GM21390 (cell line): ENCODE measurements around the gene SCAPER.
"Not testable (repeated sequence)": the region's sequence is repeated elsewhere in the genome, so short reads cannot be mapped to it uniquely, and the experiment has no call there.

Experiments
- ATAC-seq: cut with Tn5 transposase; IDR thresholded peaks from one replicate; pipeline ENCODE4 v1.9.1; 2021; ENCODE audit not compliant: unreplicated experiment

SCAPER gene

GRCh38 chr15:76577879-76578512 lies 327.1 kb downstream of the SCAPER start:
- no peak for ATAC-seq

DNA sequence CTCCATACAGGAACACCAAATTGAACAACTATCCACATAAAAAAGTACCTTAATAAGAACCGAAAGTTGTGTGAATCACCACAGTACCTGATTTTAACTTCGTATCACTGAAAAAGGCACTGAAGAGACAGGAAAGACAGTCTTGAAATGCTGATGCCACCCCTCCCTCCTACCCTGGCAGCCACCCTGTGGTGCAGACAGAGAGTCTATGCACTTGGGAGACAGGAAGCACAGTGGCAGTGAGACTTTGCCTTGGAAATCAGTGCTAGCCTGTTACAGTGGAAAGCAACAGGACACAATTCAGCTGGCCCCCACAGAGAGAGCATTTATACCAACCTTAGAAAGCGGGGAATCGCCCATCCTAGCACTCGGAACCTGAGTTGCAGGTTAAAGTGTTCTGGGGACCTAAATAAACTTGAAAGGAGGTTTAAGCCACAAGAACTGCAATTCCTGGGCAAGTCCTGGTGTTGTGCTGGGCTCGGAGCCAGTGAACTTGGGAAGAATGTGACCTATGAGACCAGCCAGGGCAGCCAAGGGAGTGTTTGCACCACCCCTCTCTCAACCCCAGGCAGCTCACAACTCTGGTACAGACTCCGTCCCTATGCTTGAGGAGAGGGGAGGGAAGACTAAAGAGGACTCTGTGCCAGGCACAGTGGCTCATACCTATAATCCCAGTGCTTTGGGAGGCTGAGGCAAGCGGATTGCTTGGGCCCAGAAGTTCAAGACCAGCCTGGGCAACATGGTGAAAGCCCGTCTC lies 328.4 kb downstream of the SCAPER start:
- ATAC-seq = no peak

GRCh38 chr15:76575679-76576078 lies 329.5 kb downstream of the SCAPER start:
- ATAC-seq = peak; percentile 15

DNA sequence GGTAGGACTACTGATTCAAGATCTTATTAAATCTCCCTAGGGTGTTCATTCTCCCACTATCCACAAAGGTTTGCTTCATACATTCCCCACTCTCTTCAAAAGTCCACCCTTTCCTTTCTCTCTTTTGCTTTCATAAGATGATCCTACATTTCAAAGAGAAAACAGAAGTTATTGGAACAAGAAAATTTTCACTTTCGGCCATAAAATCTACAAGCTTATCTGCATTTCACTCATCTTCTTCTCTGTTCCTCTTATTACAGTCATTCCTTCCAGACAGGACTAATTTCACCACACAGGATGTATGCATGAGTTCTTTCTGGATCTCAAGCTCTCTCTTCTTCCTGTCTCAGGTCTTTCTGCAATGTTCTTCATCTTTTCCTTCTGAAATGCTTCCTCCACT lies 329.9 kb downstream of the SCAPER start:
- peak; percentile 92 for ATAC-seq

DNA sequence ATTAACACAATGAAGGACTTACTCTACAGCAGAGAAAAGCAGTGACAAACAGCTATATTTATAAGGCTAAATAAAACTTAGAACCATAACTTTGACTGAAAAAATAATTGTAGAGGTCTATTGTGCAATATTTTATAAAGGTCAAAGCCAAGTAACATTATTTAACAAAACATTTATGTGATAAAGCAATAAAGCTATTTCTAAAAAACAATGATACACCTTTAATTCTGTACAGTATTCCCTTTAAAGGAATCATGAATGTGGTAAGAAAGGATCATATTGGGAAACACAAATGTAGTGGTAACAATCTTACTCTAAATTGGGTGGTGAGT lies 332.2 kb downstream of the SCAPER start:
- ATAC-seq = no peak

DNA sequence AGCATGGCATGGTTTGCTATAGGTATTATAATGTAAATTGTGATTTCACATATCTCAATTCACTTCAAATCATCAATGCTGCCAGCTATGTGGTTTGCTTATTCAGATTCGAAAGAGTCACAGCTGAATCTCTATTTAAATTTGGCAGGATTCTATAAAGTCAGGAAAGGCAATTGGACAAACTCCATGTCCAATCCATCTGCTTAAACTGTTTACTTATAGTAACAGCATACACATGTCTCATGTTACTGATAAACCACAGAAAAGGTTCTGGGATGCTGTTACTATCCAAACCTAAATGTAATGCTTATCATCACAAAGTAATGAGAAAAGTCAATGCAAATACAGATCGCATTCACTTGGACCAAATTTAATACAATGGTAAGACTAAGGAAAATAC lies 338.9 kb downstream of the SCAPER start:
- ATAC-seq = no peak

DNA sequence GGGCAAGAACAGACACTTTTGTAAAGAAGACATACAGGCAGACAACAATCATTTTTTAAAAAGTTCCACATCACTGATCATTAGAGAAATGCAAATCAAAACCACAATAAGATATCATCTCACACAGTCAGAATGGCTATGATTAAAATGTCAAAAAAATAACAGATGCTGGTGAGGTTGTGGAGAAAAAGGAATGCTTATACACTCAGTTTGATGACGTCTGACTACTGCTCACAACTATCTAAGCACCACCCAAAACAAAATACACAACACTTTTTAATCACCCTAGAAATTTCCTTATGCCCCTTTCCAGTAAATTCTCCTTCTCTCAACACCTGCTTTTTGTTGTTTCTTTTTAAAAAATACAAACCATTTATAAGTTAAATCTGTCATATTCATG lies 339.8 kb downstream of the SCAPER start:
- ATAC-seq = no peak

DNA sequence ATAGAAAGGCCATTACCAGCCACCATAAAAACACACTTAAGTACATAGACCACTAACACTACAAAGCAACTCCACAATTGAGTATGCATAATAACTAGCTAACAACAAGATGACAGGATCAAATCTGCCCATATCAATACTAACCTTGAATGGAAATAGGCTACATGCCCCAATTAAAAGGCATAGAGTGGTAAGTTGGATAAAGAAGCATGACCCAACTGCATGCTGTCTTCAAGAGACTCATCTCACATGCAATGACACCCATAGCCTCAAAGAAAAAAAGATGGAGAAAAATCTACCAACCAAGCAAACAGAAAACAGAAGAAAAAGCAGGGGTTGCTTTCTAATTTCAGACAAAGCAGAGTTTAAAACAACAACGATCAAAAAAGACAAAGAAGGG lies 349.9 kb downstream of the SCAPER start:
- ATAC-seq = no peak

DNA sequence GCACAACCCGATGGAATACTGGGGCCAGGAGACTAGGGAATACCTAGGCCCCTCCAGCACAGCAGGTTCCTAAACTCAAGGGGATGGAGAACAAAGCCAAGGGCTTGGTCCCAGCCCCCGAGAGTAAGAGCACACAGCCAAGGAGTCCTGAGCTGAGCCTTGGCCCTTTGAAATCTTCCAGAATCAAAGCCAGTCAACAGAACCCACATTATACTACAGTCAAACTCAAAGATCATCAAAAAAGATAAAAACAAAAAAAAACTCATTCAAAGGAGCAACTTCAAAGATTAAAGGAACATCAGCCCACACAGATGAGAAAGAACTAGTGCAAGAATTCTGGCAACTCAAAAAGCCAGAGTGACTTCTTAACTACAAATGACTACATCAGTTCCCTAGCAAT lies 351.6 kb downstream of the SCAPER start:
- ATAC-seq = no peak

DNA sequence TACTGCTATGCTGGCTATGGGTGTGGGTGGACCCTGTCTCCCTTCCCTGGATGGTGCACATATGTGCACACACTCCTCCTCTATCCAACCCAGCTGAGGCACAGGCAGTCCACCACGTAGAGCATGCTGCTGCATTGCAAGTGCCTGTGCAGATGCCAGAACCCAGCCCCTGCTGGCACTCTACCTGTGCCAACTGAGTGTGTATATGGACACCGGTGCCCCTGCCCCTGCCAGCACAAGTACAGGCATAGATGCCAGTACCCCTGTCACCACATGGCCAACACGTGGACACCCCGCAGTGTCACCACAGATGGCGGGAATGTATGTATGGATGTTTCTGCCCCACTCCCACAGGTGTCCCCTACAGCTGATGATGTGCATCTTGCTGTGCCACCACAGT lies 352.0 kb downstream of the SCAPER start:
- no peak for ATAC-seq

GRCh38 chr15:76546805-76547204 lies 358.3 kb downstream of the SCAPER start:
- ATAC-seq = no peak

DNA sequence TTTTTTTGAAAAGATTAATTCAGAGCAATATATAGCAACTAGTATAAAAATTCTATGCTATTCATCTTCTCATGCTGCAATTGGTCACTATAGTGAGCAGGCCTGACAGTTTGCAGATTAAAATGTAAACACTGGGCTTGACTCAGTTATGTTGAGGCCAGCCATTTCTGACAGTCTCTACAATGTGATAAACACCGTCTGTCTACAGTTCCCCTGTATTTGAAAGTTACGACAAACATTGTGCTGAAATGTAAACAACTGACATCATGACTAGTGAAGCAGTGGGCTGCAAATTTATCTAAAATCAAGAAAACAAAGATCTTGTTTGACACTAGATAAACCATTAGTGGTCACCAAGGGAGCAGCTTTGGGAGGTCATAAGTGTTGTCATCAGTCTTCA lies 371.1 kb downstream of the SCAPER start:
- no peak for ATAC-seq

GRCh38 chr15:76533060-76533820 lies 371.9 kb downstream of the SCAPER start:
- ATAC-seq = no peak

GRCh38 chr15:76529911-76530310 lies 375.2 kb downstream of the SCAPER start:
- no peak for ATAC-seq

DNA sequence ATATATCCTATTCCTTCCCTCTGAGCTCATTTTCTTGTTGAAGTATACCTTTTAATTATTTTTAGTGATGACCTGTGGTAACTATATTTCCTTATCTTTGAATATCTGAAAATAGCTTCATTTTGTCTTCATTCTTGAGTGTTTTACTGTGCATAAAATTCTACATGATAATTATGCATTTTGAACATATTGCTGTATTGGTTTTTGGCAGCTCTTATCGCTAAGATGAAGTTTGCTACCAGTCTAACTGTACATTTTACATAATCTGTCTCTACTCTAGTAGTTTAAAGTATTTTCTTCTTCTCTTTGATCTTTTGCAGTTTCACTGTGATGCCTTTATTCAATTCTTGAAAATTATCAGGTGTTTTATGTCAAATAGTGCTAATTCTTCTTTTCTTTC lies 379.0 kb downstream of the SCAPER start:
- no peak for ATAC-seq

GRCh38 chr15:76517910-76518309 lies 387.2 kb downstream of the SCAPER start:
- ATAC-seq = no peak

DNA sequence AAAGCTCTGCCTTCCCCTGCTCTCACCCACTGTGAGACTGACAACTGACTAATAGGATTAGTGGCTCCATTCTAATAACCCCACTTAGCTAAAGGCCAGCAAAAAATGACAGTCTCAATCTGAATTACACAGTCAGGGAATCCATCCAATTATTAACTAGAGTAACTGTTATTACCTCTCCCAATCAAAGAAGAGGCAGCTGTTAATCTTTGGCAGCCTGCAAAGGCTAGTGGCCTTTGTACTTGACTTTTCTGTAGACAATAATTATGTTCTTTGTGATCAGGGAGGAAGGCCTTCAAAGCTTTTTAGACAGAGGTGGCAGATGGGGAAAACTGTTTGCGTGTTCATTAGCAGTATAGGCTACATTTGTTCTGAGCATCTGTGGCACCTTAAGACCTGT lies 390.9 kb downstream of the SCAPER start:
- no peak for ATAC-seq

GRCh38 chr15:76512971-76513370 lies 392.2 kb downstream of the SCAPER start:
- ATAC-seq = no peak

- not testable (repeated sequence) for ATAC-seq
These were observed 394.5 kb downstream of the SCAPER start for GRCh38 chr15:76510663-76511062.

GRCh38 chr15:76503804-76504203 lies 401.3 kb downstream of the SCAPER start:
- ATAC-seq = no peak

DNA sequence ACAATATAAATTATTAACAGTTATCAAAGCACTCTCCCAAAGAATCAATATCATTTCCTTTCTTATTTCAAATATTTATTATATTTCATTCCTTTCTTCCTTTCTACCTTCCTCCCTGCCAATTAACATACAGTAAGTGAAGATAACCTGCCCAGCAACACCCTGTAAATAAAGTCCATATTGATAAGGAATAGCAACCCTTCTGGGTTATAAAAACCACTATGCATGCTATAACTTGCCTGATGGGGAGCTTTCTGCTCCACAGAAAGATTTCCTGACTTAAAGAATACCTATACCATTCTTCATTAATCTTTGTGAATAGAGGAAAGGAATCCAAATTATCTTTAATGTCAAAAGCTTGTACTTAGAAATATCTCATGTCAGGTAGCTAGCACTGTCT lies 402.0 kb downstream of the SCAPER start:
- no peak for ATAC-seq

DNA sequence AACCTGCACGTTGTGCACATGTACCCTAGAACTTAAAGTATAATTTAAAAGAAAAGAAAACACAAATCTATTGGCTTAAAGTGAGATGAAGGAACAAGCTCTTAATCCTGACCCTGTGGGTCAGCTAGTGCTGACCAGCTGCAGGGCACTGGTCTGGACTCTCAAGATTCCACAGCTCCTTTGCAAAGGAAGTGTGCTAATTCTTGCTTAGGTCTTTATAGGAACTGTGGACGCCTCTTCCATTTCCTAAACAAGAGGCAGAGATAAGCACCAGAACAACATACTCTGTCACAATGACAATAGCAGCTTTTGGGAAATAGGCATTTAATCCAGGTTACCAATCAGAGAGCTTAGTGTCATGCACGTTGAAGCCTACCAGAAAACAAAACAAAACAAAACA lies 402.5 kb downstream of the SCAPER start:
- no peak for ATAC-seq
